ENCODE measurements around the gene C2CD2.
"Not testable (repeated sequence)": the region's sequence is repeated elsewhere in the genome, so short reads cannot be mapped to it uniquely, and the experiment has no call there.

The C2CD2 gene

DNA sequence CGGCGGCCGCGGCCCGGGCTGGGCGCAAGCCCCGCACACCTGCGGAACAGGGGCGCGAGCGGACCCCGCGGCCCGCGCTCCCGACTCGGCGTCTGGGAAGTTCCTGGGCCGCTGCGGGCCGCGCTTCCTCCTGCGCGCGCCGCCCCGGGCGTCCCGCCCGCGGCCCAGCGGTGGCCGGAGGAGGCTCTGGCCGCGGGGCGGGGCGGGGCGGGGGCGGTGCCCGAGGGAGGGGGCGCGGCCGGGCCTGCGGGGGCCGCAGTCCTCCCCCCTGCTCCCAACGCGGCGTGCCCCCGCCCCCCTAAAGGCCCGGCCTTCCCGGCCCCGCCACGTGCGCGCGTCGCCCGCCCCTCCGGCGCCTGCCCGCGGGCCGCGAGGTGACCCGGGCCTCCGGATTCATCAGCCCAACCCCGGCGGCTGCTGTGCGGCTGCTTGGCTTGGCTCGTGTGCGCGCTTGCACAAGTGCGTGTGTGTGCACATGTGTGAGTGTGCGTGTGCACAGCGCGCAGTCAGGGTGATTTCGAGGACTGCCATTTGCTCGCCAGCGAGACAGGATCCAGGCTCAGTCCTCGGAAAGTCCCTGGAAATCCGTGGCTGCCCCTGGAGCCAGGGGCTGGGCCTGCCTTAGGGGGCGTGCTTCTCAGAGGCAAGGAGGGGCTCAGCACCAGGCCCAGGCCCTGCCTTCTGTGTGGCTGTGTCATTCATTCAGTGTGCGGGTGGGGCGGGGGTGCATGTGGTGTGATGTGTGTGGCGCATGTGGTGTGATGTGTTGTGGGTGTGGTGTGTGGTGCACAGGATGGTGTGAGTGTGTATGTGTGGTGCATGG, at the start of gene C2CD2:
C2CD2 (minus strand) TSS at position 188 of the 823 bp plus-strand sequence. CDS start 370 bp downstream, outside the sequence.
- no peak for DNase-seq

- DNase-seq: peak; percentile 20 to 24
These were observed 49.2 kb upstream of the C2CD2 start for GRCh38 chr21:42003051-42003461.

GRCh38 chr21:42002421-42002958, 48.7 kb upstream of the C2CD2 start:
- DNase-seq: no peak

DNA sequence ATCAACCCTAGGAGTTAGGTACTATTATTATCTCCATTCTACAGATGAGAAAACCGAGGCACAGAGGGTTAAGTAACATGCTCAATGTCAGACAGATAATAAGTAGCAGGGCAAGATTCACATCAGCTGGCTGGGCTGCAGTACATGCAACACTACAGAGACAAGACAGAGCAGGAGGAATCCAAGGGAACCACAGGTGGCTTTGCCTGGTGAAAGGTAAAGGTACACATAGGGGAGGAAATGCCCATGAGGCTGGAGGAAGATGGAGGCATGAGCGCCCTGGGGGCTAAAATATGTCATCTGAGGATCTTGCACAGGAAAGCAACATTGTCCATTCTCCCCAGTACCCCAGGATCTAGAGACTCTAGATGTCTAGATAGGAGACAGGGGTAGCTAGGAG, 48.0 kb upstream of the C2CD2 start:
- DNase-seq: no peak

DNA sequence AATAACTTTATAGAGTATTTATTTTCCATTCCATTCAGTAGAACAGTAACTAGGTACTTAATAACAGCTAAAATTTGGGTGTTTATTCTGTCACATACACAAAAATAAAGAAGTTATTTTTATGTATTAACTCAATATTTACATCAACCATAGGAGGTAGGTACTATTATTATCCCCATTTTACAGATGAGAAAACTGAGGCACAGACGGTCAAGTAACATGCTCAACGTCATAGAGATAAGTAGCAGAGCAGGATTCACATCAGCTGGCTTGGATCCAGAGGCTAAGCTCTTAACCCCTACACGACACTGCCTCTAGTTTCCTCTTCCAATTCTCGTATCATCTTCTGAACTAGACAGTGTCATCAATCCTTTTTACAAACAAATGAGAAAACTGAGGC, 47.1 kb upstream of the C2CD2 start:
- DNase-seq: no peak

DNA sequence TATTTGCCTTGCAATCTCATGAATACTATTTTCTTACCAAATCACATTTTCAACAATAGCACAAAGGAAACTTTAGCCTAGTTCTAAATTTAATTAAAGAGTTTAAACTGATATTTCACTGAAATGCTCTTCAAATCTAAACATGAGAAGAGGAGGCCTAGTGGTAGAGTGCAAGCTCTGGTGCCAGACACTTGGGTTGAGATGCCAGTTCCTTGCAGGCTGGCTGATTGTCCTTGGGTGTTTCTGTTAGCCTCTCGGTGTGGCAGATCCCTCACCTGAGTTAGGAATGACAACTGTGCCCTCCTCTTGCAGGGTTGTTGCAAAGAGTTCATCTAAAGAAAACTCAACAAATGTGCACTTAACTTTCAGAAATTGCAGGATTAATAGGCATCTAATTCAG, 43.8 kb upstream of the C2CD2 start:
- no peak for DNase-seq

DNA sequence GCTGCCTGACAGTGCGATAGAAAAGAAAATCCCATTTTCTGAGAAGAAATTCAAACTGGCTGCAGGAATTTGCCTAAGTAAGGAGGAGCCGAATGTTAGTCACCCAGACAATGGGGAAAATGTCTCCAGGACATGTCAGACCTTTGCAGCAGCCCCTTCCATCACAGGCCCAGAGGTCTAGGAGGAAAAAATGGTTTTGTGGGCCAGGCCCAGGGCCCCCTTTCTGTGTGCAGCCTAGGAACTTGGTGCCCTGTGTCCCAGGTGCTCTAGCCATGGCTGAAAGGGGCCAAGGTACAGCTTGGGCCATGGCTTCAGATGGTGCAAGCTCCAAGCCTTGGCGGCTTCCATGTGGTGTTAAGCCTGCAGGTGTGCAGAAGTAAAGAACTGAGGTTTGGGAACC, 41.8 kb upstream of the C2CD2 start:
- DNase-seq: no peak

DNA sequence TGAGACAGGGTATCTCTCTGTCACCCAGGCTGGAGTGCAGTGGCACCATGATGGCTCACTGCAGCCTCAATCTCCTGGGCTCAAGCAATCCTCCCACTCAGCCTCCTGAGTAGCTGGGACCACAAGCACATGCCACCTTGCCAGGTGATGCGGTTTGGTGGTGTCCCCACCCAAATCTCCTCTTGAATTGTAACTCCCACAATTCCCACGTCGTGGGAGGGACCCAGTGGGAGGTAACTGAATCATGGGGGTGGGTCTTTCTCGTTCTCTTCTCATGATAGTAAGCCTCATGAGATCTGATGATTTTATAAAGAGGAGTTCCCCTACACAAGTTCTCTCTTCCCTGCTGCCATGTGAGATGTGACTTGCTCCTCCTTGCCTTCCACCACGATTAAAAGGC, 40.8 kb upstream of the C2CD2 start:
- DNase-seq: not testable (repeated sequence)

DNA sequence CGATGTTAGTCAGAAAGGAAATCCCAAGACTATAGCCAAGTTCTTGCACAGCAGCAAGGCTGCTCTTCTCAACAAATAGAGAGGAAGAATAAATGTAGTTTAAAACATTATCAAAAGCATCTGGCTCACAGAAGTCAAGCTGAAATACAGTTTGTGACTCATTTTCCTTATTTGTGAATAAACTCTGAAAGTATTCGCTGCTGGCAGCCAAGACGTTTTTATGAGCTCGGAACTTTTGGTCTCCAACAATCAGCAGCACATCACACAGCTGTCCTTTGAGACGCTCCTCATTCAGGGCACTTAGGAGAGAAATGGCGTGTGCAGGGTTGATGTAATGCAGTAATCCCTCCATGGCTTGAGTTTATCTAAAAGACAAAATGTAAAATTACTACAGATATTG, 39.9 kb upstream of the C2CD2 start:
- DNase-seq: no peak

GRCh38 chr21:41992576-41992975, 38.8 kb upstream of the C2CD2 start:
- no peak for DNase-seq

DNA sequence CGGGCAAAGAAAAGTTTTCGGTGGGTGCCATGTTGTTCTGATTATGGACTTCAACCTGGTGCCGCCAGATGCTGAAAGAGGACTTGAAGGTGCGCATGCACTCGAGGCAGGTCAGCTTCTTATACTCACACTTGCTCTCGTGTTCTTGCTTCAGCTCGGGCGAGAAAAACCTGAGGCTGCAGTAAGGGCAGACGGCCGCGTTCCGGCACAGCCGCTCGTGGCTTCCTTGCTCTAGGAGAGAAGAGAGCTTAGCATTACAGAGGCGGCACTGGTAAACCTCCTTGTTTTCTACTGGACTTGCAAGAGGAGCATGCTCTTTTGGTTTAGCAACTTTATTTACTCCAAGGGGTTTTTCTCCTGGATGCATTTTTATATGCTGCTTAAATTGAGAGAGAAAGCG, 37.8 kb upstream of the C2CD2 start:
- DNase-seq: no peak

DNA sequence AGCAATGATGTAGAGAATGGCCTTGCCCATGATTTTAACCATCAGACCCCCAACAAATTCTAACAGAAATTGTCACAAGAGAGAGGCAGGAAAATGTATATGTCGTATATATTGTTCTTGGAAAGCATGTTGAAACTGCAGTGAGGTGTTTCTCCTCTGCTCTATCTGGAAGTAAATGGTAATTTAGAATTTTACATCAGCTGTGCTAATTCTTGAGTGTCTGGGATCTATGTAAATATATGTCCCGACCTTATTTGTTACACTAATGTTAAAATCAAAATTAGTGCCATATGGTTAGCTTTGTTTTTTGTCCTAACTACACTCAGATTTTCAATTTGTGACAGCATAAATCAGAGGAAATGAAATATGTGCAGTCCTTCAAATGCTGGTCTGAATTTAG, 35.9 kb upstream of the C2CD2 start:
- DNase-seq: no peak

DNA sequence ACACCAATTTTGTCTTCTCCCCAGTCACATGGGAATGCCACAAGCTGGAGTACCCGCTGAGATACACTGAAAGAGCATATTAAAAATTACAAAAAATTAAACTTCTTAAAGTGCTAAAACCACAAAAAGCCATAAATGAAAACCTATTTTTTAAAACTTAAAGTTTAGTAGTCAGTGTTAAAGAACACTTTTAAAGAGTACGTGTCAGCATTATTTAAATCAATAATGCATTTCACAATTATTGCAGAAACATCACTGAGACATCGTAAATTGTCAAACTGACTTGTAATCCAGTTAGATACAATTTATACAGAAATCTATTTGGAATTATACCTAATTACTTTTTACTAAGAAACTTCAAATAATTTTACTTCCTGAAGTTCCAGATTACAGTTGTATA, 33.5 kb upstream of the C2CD2 start:
- DNase-seq: no peak

DNA sequence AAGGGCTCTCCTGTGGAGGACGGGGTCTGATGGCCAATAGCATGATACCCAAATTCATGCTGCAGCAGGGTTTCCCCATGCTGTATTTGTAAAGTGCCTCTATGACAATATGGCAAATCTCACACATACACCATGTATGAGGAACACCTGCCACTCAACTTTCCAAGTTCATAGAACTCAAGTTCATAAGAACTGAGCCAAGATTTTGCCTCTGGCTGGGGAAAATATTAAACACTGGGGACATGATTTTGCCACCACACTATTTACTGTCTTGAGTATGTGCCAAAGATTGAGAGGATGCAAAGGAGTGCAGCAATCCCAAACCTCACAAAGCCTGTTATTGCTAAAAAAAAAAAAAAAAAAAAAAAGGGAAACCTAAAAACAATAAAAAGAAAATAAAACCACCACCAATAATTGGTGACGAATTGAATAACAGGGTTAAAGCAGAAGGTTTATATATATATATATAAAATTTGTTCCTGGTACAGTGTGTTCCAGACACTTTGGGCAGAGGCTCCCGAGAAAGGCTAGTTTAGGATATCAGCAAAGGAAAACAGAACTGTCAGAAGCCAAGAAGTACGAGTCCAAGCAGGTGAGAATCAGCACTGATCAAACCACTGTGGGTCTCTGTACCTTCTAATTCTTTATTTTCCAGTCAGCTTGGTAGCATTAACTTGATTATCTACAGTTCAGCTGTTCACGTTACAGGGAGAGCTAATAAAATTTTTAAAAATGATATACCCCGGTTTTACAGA, 32.0 kb upstream of the C2CD2 start:
- no peak for DNase-seq

DNA sequence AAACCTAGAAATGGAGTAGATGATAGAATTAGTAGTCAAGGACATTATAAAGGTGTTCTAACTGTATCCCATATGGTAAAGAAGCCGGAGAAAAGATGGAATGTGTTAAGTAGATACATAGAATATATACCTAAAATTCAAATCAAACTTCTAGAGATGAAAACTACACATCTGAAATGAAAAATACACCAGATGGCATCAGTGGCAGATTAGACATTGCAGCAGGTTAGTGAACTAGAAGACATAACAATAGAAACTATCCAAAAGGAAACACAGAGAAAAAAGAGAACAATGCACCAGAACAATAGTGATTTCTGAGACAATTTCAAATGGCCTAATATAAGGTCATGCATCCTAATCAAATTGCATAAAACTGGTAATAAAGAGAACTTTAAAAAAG, 29.4 kb upstream of the C2CD2 start:
- no peak for DNase-seq

DNA sequence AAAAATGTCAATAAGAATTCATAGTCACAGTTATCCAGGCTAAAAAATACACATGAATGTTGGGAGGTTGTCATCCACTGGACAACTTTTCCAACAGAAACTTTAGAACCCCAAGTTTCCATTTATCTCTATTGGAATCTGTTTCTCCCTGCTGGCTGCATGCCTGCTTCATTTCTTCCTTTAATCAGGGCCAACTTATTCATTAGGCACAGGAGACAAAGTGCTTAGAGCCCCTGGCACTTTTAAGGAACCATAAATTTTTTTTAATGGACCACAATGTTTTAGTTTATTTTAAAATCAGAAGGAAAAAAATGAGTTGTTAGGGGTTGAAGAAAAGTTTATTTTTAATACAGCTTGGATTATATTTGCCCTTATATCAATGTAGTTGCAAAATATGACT, 26.7 kb upstream of the C2CD2 start:
- DNase-seq: no peak

- no peak for DNase-seq
These were observed 26.0 kb upstream of the C2CD2 start for GRCh38 chr21:41979751-41980369.

DNA sequence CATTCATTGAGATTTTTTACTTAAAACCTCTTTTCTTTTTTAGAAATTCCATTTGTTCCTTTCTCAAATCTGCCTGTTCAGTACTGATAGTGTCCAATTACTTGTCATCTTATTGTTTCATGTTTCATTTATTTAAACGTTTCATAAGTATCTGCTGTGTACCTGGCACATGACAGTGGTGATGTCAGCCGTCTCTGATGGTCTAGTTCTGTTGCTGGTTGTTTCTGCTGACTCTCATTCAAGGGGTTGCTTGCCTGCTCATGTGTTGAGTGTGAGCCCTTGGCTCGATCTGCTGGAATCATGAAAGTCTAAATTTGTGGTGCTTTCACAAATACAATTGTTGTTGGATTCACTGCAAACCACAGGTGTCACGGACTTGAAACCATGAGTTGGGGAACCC, 25.5 kb upstream of the C2CD2 start:
- no peak for DNase-seq

- DNase-seq: no peak
These were observed 23.5 kb upstream of the C2CD2 start for GRCh38 chr21:41977034-41977950.

DNA sequence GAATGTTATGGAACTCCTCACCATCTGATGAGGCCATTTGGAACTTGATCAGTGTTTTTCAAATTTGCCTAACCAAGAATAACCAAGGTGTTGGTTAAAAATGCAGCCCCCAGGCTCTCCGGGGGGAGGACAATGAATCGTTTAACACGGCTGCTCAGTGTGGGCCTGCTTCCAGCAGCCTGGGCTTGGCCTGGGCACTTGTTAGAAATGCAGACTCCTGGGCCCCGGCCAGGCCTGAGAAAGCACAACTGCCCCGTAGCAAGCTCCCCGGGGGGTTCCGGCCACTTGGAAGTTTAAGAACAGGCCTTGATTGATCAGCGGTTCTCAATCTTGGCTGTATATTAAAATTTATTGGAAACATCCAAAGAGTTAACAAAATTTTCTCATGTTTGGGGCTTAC, 22.8 kb upstream of the C2CD2 start:
- DNase-seq: no peak

DNA sequence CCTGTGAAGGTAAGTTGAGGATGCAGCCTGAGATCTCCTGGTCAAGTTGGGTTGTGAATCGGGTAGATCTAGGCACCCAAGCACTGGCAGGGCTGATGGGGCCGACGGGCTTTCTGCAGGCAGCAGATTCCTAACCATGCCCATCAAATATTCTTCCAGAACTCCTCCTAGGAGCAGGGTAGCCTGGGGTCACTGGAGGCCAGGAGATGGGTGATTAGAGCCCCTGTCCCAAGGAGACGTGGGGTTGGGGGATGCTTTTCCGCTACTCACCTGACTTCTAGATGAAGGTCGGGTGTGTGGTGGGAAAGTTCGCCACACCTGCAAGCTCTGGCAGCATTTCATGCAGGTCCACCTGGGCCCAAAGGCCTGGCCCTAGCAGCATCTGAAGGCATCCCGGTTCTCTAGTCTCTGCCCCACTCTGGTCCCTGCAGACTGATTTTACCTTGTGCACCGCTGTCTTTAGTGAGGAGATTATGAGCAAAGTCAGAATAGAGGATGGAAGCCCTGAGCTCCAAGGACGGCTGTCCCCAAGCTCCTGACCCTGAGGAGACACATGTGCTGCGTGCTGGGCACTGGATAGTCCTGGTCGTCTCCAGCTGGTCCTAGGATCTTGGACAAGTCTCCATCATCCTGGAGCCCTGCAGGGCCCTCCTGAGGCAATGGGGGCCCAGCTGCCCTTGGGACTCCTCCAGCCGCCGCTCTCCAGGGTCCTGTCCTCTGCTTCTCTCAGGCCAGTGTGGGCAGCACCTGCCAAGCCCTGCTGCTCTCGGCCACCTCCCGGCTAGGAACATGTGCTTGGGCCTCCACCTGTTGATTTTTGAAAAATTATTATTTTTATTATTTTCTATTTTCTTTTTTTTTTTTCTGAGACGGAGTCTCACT, 21.8 kb upstream of the C2CD2 start:
- no peak for DNase-seq

DNA sequence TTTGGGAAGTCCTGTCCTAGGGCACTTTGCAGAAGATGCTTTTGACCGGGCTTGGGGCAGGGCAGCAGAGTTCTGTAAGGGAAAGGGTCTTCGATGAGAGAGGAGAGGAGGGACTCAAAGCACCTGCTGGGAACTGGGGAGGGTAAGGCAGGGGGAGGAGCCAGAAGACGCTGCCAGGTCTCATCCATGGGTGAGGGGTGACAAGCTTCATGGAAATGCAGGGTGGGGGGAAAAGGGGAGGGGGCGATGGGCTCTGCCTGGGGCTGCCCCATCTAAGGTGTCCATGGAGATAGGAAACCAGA, 20.9 kb upstream of the C2CD2 start:
- no peak for DNase-seq
